Stimulated activated CD8-positive, alpha-beta memory T cell treated with anti-CD3 and anti-CD28 coated beads, Interleukin-4, amount 100 ng/mL, for 24 hours (primary cell): Measurements from ENCODE around the gene GNAZ.

Experiments used
- DNase-seq: peaks from one replicate; pipeline ENCODE4 v3.0.0-alpha.2; 2020; ENCODE audit warnings: low read depth

Gene GNAZ

DNA sequence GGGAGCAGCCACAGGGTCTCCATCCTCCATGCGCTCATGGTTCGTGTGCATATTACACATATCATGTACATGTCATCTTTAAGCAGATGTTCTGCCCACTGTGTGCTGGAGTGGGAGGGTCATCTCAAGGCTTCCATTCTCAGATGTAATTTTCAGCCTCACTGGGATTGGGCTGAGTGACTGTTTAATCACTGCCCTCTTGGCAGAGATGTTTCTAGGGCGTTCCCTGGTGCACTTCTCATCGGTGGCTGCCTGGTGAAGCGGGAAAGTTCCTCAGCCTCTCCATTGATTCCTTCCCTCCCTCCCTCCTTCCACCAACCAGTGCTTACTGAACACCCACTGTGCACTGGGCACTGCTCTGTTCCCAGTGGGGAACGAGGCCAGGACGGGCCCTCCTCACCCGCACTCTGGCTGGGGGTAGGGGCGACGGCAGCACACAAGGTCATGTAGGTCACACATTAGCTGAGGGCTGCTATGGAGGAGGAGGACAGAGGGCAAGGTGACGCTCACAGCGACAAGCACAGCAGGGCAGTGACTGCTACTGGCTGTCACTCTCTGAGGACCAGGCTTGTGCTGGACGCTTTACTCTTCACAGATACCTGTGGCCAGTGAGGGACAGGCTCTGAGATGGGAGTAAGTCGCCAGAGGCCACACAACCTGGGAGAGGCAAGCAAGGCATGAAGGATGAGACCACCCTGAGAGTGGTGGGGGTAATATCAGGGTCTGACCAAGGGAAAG is 22.9 kb downstream of the GNAZ start:
- no peak for DNase-seq

DNA sequence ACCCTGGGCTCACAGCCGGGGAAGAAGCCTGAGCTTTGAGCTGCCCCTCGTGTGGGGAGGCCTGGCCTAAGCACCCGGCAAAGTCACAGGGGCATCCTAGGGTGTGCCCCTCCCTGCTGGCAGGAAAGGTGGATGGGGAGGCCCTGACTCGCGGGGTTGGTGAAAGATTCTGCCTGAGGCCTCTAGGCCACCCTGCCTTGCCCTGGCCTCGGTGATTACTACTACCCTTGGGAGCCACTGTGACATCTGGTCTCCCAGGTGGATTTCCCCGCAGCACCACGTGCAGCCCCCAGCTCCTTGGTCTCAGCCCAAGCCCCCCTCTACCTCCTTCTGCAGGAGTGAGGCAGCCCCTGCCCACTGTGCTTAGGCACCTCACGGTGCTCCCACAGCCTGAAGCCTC is 23.9 kb downstream of the GNAZ start:
- DNase-seq, result no peak

DNA sequence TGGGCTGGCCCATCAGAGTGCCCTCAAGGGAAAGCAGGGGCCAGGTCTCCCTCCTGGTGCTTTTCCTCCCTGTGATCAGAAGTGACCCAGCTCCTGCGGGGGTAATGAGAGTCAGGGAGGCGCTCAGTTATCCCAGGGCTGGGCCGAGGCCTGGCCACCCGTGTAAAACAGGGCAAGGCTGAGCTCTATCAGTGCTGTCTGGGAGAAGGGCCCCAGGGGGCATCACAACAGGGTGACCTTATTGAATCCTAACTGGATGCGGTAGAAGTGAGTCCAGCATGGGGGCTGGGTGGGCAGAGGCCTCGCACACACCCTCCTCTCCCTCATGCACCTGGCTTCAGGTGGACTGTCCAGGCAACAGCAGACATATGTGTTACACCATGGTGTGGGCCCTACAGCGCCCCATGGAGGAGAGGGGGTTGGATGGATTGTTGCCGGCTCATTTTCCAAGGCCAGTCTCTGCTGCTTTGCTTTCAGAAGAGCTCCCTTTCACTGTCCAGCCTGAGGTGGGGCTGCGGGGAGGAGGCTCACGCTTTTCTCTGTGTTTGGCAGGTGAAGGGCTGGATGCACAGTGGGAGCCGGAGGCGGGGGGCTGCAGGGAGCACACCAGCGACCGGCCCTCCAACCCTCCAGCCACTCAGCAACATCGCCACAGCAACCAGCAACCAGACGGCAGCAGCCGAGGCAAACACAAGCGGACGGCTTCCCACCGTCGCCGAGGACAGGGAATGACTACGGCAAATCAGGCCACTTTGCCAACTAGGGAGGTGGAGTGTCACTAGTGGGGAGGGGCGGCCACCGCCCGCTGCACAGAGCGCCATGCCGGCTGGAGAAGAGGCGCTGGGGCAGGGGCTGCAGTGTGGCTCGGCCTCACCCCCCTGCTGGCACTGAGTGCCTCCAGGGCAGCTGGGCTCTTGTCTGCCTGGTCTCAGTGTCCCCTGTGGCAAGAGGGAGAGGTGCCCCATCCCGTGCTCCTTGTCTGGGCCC is 24.7 kb downstream of the GNAZ start:
- no peak for DNase-seq

DNA sequence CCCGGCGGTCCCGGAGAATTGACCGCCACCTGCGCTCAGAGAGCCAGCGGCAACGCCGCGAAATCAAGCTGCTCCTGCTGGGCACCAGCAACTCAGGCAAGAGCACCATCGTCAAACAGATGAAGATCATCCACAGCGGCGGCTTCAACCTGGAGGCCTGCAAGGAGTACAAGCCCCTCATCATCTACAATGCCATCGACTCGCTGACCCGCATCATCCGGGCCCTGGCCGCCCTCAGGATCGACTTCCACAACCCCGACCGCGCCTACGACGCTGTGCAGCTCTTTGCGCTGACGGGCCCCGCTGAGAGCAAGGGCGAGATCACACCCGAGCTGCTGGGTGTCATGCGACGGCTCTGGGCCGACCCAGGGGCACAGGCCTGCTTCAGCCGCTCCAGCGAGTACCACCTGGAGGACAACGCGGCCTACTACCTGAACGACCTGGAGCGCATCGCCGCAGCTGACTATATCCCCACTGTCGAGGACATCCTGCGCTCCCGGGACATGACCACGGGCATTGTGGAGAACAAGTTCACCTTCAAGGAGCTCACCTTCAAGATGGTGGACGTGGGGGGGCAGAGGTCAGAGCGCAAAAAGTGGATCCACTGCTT is 25.5 kb downstream of the GNAZ start:
- DNase-seq, result no peak

DNA sequence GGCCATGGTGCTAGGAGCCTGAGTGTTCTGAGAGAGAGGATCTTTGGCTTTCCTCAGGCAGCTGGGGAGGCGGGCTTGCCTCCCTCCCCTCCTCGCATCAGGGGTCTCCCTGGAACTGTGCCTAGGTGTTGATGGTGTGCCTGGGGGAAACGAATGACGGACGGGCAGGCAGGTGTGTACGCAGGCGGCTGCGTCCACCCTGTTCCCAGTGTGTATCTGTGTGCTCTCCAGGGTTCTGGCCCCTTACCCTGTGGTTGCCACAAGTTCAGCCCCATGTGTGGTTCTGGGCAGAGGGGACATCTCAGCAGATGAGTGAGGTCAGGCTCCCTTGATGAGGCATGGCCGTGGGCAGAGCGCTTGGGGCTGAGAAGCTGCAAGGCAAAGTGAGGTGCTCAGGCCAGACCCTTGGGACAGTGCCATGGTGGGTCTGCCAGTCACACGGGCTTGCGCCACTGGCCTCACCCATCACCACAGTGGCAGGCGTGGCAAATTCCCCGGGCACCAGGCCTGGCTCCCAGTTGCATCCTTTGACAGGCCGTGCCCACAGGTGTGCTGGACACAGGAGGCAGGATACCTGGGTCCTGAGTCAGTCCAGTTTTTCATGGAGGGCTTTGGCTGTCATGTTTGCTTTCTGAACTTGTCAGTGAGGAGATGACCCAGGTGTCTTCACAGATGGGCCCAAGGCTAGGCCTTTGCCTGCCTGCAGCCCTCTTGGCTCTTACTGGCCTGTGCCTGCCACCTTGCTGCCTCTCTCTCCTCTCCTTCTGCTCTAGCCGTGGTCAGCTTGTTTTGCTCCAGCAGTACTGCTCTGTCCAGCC is 27.3 kb downstream of the GNAZ start:
- DNase-seq, result no peak

DNA sequence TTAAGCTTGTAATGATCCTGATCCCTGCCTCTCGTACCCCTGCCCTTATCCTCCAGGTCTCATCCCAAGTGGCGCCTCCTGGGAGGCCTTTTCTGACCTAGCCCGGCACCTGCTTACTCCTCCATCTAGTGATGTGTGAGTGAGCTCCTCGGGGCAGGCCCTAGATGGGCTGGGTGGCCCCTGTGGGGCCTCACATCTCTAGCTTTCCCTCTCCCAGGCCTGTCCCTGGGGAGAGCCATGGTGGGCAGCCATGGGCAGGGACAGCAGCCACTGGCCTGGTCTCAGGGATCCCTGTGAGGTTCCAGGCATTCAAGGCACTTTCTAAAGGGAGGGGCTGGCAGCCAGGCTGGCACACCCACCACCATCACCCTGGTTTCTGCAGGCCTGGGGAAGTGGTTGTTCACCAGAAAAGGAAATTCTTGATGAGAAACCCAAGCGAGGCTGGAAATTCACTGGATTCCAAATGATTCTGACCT is 27.9 kb downstream of the GNAZ start:
- no peak for DNase-seq

DNA sequence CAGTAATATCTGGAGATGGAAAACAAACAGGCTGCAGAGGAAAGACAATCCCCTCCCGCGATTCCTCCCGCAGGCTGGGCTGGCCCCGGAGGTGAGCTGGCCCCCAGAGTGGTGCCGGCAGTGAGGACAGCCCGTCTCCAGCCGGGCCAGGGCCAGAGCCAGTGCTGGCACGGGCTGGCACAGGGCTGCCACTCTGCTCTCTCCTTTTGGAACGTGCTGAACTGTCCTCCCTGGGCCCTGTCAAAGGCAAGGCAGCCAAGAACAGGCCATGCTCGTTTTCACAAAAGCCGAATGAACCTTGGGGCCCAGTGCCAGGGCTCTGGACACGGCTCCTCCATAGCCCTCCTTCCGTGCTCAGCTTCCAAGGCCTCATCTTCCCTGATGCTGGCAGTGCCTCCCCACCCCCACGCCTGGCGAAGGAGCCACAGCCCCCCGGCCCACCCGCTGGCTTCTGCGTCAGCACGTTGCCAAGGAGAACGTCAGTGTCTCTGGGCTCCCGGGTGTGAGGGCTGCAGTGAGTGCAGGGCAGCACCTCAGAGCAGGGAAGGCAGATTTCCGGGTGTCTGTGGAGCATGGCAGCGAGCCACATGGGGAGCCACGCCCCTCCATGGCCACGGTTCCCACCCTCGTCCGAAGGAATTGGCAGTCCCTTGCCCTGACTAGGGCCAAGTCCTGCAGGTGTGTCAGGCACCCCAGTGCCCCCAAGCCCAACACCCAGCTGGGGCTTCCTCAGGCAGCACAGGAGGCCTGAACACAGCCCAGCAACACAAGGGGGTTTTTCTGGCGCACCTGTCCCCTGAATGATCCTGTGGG is 28.6 kb downstream of the GNAZ start:
- no peak for DNase-seq

DNA sequence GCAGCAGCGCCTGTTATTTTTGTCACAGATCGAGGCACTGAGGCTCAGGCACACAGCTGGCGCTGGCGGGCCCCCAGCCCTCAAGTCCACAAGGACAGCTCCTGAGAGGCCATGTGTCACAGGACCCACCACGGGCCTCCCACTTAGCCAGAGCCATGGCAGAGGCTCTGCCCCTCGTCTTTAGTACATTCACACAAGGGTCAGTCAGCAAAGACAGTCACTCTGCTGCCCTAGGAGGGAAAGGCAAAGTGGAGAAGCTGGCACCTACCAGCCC is 29.1 kb downstream of the GNAZ start:
- DNase-seq, result no peak

DNA sequence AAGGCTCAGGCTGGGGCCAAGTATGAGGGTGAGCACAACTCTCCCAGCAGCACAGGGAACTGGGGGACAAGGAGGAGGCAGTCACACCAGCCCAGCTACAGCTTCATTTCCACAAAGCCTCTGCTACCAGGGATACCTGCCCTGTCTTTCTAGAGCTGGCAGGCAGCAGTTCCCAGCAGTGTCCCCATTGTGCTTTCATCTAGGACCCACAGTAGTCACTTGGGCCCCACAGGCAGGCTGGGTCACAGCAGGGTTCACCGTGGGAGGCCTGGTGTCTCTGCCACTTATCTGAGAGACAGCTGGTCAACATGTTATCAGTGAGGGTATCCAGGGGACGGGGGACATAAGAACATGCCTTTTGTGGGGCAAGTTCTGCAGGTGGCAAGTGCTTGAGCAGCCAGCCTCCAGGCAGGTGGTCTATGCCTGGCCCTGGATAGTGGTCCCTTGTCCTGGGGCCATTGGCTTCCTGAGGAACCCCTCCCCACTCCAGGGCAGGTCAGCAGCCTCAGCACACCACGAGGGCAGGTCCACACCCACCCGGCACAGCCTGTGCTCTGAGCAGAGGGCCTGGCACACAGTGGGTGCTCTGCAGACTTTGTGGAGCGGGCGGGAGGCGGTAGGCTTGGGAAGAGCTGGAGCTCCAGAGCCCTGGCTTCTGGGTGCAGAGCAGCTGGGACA is 29.9 kb downstream of the GNAZ start:
- DNase-seq, result no peak

DNA sequence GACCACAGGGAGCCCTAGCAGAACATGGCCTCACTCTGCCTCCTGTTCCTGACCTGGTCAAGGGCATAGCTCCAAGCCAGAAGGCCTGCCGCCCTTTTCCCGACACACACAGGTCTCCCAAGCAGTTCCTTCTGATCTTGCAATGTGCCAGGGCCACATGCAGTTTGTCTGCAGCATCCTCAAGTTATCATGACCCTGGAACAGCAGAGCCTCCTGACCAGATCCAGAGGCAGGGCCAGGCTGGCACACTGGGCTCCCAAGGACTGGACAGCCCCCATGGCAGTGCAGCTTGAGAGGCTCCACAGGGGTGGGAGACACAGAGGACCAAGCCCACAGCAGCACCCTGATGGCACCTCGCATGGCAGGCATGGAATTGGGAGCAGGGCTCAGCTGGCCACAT is 31.2 kb downstream of the GNAZ start:
- no peak for DNase-seq

DNA sequence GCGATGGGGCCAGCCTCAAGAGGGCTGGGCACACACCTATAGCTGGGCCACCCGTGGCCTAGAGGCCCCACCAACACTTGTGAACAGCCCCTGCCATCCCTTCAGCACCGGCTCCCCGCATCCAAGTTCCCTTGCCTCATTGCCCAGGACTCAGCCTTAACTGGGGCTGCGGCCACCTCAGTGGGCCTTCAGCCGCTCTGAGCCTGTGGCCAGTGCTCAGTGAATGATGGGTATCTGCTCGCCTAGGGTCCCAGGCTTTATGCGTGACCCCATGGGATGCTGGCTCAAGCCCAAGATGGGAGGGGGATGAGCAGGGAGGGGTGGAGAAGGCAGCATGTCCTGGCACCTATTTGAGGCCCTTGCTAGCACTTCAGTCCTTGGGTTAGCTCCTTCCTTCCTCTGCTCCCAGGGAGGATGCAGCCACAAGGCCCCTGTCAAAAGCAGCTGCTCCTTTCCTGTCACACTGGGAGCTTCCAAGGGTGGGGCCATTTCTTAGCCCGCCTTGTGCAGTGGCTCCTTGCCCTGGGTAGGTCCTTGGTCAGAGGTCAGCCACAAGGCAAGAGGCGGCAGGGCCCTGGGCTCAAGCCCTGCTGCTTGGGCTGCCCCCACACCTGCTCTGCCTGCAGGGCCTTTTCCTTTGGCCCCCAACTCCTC is 31.8 kb downstream of the GNAZ start:
- no peak for DNase-seq

DNA sequence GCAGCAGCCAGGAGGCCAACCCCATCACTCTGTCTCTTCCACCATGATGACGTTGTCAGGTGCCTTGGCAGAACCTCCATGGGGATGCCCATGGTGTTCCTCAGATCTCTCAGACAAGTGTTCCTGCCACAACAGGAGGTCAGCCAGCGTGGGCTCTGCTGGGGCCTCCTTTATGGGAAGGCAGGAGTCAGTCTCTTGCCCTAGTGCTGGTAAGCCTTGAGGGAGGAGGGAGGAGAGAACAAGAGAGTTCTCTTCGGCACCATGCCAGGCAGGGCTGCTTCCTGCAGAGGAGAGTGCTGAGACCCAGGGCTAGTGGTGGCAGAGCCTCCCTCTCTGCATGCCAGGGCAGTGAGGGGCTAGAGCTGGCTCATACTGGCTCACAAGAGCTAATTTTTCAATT is 32.5 kb downstream of the GNAZ start:
- no peak for DNase-seq

DNA sequence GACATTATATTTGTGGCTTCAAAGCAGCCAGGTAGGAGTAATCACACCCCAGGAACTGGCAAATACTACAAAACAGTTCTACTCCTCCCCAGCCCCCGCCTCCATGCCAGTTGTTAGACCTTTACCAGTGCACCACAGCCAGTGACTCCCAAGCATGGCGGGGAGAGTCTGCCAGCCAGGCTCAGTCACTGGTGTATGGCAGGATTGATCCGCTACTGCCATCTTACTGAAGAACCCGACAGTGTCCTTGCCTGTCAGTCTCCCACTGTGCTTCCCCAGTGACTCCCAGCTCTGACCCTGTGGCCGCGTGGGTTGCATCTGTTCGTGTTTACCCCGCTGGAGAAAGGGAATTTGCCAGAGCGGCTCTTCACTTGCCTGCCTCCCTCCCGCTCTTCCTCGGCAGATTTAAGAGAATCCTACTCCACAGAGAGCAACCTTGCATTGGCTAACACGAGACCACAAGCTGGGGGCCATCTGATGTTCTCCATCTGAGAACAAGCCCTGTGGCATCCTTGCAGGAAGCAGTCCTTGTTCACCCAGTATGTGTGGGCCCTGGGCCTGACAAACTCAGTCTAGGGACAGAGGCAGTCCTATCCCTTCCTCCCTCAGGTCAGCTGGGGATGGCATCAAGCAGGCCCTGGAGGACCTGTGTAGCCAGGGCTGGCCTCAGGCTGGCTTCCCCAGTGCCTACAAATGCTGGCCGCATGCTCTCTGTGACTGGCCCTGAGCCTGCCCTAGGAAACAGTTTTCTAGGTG is 33.1 kb downstream of the GNAZ start:
- no peak for DNase-seq

DNA sequence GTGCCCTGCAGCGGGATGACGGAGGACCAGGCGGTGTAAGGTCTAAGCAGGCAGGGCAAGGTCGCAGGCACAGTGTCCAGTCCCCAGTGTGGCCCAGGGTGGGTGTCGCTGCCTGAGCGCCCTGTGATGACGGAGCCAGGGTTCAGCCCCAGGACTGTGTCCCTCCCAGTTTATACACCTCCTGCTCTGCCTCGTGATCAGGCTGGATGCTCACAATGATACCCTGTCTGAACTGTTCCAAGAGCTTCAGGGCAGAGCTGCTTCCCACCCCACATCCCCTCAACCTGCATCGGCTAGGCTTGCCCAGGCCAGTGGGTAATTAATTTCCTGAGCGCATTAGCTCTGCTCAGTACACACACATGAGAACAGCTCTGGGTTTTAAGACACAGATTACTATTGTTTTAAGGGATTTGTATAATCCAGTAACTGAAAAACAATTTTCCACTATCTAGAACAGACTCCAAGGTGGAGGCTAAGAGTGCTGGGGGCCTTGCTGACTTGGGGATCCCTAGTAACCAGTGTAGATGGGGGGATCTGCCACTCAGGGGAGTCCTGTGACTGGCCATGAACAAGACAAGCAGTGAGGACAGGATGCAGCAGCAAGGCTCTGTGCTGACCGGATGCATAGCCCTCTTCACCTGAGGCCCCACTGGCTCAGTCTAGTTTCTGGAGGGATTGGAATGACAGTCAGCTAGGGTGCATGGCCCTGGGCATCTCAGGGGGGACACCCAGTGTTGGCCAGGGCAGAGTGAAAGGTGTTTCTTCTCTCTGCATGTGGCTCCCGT is 34.1 kb downstream of the GNAZ start:
- DNase-seq, result no peak

DNA sequence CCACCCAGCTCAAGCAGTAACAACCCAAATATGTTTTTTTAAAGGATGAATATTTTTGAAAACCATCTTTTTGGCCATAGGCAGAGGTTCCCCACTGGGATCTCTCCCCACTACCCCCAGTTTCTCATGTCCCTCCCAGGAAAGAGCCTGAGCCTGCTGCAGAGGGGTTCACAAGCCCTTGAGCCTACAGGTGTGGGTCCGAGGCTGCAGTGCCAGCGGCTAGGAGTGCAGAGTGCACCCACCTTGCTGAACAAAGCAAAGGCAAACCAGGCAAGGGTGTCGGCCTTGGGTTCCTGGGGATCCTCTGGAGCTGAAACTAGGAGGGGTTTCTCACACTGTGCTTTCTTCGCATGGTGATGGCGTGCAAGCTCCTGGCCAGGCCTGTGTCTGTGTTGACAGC is 35.0 kb downstream of the GNAZ start:
- DNase-seq, result no peak

DNA sequence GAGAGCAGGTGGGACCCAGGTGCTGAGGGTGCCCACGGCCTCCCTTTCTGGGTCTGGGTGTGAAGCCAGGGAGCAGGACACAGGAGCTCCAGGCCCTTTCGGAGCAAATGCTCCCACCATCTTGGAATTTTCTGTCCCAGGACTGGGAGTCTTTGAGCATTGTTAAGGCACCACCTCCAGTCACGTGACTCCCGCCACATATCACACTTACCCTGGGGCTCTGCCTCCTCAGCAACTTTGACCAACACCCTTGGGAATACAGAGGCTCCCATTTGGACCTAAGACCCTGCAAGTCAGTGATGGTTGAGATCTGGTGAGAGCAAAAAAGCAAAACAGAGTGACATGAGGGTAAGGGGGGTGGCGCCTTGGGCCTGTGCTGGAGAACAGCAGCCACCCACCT is 35.6 kb downstream of the GNAZ start:
- no peak for DNase-seq

DNA sequence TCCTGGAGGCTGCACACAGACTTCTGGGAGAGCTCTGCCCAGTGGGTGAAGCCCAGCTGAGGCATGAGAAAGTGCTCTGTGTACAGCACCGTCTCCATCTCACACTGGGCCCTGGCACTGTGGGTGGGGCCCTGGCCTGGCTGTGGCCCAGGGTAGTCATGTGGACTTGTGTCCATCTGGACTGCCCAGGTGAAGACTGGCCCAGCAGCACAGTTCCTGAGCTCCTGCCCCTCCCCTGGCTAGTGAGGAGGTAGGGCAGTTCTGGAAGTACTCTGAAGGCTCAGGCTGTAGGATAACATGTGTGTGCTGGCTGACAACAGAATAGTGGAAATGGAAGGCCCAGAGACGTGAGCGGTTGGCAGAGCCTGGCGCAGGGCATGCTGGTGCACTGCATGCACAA is 36.0 kb downstream of the GNAZ start:
- no peak for DNase-seq

DNA sequence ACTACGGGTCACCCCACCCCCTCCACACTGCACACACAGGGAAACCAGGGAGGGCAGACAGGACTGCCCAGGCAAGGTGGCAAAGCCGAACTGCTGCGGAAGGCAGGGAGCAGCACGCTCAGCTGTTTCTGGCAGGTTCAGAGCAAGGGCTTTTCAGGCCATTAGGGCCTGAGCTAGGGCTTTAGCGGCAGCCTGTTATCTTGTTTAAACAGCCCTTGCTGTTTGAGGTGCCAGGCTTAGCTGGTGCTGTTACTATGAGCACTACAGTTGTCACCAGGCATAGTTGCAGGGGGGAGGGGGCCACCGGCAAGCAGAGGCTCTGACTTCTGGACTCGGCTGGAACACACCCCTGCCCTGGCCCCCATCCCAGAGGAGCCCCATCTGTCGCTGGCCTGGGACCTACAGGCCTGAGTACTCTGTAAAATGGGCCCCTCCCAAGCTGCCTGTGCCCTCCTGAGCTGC is 36.6 kb downstream of the GNAZ start:
- no peak for DNase-seq
